NCI-H1694 (cell line): Measurements from ENCODE around the gene GPR42.
"Not testable (repeated sequence)": the region's sequence is repeated elsewhere in the genome, so short reads cannot be mapped to it uniquely, and the experiment has no call there.

Experiments used
- DNase-seq: peaks from one replicate; lab custom pipeline; 2025; lab: John Stamatoyannopoulos, UW

Gene GPR42

DNA sequence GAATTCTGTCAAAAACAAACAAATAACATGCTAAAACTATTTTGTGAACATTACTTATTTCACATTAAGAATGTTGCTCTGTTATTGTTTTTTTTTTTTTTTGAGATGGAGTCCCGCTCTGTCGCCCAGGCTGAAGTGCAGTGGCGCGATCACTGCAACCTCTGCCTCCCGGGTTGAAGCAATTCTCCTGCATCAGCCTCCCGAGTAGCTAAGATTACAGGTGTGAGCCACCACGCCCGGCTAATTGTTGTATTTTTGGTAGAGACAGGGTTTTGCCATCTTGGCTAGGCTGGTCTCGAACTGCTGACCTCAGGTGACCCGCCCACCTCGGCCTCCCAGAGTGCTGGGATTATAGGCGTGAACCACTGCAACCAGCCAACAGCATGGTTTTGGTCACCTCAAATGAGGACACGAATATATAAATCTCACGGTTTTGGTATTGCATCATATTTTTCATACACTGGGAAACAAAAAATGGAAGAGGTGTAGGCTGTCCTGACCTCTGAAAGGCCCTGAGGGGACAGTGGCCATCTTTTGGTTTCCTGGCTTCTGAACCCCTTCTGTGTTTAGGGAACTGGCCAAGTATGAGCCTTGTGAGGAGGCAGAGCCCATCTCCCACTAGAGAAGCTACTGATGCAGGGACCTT is 25.5 kb downstream of the GPR42 start:
- DNase-seq = no peak

DNA sequence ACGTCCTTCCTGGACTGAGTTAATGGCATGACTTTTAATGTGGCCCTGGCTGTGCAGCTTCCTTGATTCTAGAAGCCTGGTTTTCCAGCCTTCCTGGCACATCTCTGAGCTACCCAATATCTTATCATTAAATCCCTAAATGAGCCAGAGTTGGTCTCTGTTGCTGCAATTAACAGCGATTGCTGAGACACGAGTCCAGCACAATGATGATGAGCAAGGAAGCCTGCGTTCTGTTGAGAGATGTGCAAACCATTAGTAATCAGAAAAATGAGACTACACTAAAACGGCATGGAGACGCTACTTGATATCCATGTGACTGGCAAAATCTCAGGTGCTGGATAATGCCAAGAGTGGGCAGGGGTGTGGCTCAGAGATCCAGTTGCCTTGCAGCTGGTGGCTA is 26.2 kb downstream of the GPR42 start:
- DNase-seq = no peak

DNA sequence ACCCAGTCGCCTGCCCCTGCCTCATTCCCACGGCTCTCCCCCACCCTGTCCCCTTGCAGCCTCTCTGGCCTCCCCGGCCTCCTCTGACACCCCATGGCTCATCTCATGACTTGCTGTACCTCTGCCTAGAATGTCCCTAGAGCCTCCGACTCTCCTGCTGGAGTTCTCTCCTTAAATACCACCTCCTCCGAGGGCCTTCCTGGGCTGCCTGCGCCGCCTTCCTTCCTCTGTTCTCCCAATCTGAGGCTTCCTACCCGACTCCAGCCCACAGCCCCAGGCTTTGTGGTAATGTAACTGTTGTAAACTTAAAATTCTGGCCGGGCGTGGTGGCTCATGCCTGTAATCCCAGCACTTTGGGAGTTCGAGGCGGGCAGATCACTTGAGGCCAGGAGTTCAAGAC is 27.7 kb downstream of the GPR42 start:
- DNase-seq = no peak

DNA sequence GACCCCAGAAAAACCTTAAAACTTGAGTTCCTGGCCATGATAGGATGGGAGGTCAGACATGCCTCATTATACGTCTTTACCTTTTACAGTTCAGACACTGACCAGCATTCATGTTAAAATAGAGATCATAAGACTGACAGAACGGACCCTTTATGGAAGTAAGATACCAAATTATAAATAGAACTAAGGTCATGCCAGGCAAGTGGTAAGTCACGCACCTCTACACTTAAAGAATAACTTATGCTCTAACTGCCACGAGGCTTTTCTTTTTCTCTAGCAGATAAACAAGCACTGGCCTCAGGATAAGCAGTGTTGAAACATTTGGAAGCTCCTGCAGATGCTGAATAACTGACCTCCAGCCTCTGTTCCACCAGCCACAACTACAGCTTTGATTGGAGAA is 28.4 kb downstream of the GPR42 start:
- DNase-seq = no peak

DNA sequence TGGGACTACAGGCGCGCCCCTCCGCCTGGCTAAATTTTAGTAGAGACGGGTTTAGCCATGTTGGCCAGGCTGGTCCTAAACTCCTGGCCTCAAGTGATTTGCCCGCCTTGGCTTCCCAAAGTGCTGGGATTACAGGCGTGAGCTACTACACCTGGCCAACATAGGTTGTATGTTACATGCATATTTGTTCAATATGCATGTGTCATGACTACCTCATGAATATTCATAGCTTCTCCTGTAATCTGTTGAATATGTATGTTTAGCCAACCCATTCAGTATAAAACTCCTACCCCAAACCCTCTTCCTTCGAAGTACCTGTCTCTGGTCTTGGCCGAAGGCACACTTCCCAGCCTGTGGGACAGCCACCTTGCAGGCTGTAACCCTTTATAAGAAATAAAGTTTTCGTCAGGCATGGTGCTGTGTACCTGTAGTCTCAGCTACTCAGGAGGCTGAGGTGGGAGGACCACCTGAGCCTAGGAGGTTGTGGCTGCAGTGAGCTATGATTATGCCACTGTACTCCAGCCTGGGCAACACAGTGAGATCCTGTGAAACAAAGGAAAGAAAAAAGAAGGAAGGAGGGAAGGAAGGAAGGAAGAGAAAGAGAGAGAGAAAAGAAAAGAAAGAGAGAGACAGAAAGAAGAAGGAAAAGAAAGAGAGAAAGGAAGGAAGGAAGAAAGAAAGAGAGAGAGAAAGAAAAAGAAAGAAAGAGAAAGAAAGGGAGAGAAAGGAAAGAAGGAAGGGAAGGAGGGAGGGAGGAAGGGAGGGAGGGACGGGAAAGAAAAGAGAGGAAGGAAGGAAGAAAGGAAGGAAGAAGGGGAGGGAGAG is 29.3 kb downstream of the GPR42 start:
- DNase-seq = no peak

DNA sequence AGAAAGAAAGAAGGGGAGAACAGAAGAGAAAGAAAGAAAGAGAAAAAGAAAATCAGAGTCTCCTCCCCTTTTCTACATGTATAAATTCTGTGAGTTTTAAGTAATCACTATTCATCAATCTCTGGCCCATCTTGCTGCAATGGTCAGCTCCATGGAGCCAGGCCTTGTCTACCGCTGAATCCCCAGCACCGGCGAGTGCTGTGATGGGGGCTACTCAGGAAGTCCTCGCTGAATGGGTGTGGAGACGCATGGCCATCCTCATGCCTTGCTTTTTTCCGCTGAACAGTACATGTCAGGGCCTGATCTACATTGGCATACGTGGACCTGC is 29.9 kb downstream of the GPR42 start:
- no peak for DNase-seq

DNA sequence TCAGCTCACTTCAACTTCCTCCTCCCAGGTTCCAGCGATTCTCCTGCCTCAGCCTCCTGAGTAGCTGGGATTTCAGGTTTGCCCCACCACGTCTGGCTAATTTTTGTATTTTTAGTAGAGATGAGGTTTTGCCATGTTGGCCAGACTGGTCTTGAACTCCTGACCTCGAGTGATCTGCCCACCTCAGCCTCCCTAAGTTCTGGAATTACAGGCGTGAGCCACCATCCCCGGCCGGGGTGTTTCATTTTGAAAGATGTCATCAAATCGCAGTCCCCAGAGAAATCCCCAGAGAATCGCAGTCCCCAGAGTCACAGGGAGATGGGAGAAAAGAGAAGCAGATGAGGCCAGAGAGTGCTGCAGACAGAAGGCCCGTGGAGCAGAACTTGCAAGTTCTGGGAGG is 30.5 kb downstream of the GPR42 start:
- not testable (repeated sequence) for DNase-seq

DNA sequence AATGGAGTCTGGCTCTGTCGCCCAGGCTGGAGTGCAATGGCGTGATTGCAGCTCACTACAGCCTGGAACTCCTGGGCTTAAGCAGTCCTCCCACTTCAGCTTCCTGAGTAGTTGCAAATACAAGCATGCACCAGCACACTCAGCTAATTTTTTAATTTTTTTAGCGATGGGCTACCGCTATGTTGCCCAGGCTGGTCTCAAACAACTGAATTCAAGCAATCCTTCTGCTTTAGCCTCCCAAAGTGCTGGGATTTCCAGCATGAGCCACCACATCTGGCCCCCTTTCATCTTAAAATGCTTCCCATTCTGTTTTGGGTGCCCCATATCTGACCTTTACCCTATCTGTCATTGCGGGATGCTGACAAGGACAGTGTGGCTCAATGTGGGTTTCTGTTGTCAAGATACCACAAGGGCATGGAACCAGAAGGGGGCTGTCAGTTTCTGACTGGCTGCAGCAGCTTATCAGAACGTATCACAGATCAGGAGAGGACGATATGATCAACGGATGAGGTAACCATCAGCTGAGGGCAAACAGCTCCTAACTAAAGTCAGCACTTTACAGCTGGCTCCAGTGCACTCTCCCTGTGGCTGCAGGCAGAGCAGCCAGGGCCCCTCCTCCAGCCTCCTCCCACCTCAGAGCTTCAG is 32.4 kb downstream of the GPR42 start:
- no peak for DNase-seq

DNA sequence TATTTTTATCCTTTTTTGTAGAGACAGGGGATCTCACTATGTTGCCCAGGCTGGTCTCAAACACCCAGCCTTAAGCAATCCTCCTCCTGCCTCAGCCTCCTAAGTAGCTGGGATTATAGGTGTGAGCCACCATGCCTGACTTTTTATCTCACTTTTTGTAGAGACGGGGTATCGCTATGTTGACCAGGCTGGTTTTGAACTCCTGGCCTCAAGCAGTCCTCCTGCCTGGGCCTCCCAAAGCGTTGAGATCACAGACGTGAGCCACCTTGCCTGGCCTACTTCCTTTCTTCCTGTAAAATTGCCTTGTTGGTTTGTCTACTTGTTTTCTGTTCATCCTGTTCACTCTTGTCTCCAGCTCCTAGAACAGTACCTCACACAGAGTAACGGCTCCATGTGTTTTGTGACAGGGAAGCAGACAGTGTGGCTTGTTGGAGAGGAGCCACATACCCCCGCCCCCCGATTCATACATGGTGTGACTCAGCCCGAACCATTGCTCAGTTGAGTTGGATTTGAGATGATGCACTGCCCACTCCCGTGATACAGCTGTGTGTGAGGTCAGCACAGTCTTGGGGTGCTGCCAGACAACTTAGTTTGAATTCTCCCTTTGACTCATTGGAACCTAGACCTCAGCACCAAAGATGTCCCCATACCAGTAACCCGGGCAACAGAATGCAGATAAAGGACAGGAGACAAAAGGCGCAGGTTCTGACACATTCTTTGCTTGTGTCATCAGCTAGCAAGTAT is 34.2 kb downstream of the GPR42 start:
- DNase-seq = no peak

DNA sequence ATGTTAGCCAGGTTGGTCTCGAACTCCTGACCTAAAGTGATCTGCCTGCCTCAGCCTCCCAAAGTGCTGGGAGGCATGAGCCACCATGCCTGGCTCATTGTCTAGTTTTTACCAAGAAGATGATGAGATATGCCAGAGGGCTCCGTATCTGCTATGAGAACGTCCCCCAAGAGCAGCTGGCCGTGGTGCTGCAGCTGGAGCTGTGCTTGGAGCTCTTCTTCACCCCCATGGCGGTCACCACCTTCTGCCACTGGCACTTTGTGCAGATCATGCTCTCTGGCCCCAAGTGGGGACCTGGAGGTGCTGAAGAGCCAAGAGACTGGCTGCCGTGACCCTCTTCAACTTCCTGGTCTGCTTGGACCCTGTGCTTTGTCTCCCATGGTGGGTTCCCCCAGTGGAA is 36.8 kb downstream of the GPR42 start:
- no peak for DNase-seq

DNA sequence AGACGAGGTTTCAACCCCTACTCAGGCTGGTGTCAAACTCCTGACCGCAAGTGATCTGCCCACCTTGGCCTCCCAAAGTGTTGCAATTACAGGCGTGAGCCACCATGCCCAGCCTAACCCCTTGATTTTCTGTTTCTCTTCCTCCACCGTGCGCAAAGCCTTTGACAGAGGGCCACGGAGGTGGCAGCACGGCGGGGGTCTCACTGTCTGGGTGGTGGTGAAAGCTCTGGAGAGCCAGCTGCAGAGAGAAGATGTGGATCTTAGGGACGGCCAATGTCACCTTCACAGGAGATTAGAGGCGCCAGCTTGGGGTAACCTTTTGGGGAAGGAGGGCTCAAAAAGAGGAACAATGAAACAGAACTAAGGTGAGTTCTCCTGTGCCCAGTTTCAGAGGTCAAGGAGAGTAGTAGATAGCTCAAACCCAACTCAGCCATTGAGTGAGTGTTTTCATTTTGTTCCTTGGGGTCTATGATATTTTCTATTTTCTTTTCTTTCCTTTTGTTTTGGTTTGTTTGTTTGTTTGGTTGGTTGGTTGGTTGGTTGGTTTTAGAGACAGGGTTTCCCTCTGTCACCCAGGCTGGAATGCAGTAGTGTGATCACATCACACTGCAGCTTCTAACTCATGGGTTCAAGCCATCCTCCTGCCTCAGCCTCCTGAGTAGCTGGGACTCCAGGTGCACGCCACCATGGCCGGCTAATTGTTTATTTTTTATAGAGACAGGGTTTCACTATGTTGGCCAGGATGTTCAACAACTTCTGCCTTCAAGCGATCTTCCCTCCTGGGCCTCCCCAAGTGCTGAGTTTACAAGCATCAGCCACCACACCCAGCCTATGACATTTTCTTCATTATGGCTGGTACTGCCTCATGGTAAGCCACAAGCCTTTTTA is 37.7 kb downstream of the GPR42 start:
- DNase-seq = no peak

DNA sequence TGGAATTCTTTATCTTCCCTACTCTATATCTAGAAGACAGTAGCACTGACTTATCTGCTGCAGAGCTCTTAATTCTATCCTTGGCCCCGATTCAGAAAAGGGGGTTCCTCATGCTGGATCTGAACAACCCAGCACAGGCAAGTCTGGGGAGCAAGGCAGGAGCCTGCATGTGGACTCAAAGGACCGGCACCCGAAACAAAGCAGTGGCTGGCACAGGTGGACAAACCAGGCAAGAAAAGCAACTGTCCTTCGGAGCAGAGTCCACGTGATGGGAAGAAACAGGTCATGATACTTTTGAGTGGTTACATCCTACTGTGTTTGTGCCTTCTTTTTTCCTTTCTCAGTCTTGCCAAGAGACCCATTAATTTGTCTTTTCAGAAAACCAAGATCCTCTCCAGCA is 38.3 kb downstream of the GPR42 start:
- DNase-seq = no peak

DNA sequence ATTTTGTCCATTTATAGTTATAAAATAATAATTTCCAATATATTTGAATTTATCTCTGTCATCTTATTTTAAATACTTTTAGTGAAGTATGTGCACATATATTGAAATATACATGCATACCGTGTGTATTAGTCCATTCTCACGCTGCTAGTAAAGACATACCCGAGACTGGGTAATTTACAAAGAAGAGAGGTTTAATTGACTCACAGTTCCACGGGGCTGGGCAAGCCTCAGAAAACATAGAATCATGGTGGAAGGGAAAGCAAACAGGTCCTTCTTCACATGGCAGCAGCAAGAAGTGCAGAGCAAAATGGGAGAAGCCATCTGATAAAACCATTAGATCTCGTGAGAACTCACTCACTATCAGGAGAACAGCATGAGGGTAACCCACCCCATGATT is 39.6 kb downstream of the GPR42 start:
- DNase-seq = no peak

DNA sequence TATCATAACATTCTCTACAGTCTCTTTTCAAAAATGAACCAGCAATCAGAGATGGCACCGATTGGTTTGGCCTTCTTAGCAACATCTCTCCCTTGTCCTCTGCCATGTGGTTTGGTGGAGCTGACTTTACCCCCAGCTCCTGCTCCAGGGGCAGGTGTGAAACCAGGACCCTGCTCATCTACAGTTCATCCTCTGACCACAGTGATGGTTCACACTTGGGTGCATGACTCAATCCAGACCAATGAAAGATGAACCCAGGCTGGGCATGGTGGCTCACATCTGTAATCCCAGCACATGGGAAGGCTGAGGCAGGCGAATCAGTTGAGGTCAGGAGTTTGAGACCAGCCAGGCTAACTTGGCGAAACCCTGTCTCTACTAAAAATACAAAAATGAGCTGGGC is 43.6 kb downstream of the GPR42 start:
- DNase-seq = no peak

DNA sequence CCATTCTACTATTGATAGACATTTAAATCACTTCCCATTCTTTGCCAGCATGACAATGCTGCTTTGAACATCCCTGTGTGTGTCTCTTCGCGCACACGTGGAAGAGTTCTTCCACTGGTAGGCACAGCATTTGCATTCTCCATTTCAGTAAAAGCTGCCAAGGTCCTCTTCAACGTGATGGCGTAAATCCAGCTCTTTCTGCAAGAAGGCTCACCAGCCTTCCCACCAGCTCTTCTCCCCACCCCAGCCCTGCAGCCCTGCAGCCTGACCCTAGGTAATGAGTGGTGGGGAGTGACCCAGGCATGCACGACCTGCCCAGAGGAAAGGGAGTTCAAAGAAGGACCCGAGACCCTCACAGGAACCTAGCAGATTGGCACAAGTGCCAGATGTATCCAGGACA is 45.5 kb downstream of the GPR42 start:
- no peak for DNase-seq

DNA sequence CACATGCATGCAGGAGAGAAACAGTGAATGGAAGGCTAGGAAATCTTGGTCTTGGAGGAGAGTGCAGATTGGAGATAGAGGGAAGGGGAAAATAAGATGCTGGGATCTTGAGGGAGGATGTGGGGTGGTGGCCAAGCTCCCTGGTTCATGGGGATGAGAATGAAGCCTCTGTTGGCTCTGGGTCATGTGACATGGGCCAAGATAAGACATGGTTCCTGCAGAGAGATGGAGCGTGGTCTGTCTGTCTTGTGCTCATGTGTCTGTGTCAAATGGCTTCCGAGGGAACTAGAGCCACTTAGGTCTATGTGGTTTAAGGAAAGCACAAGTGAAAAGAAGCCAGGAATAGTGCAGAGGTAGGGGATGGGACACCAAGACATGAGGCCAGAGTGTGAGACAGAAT is 46.4 kb downstream of the GPR42 start:
- DNase-seq = no peak

DNA sequence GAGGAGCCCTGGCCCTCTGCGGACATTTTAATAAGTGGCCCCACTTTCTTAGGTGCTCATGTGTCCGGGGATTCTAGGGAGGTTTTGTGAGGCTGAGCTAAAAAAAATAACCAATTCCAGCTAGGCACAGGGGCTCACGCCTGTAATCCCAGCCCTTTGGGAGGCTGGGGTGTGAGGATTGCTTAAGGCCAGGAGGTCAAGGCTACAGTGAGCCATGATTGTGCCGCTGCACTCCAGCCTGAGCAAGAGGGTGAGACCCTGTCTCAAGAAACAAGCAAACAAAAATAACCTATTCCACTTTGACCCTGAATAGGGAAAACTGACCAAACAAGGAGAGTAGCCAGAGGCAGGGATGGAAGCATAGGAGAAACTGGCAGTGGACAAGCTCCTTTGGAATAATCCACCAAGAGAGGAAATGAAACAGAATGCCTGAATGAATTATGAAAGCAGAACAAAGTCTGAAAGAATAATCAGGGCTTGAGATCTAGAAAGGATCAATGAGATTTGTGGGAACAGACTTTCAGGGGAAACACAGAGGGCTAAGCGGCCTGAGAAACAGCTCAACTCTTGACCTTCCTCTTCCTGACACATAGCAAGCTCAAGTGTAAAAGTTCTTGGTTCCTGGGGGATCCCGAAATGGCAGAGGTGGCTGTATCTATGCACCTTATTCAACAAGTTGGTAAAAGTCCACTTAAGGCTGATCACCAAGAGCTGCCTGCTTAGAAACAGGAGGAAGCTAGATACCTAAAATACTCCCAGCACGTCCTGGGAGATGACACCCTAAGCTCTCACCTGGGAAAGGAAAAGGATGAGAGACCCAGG is 47.1 kb downstream of the GPR42 start:
- DNase-seq = no peak

DNA sequence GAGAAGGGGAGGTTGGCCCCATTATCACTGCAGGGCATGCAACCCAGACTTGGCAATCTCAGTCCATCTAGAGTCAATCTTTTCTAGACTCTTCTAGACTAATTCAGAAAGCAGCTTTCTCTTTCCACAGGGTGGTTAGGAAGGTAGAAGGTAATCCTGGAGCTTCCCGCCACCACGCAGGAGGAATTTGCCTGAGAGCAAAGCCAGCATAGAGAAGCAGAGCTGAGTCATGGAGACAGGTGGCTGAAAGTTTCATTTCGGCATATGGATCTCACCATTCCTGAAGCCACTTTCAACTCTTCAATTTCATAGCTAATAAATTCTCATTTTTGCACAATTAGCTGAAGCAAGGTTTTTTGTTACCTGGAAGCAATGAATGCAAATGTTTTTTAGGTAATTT is 48.2 kb downstream of the GPR42 start:
- no peak for DNase-seq

DNA sequence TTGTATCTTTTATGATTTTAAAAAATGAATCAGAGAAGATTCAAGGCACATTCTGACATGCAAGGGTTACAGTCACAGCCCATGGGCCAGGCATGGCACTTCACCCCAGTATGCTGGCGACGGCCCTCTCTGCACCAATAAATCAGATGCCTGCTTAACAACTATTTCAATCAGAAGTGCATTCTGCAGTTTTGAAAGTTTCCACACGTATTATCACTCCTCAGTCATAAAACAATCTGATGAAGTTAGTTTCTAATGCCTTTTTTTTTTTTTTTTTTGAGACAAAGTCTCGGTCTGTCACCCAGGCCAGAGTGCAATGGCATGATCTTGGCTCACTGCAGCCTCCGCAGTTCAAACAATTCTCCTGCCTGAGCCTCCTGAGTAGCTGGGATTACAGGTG is 48.9 kb downstream of the GPR42 start:
- no peak for DNase-seq

DNA sequence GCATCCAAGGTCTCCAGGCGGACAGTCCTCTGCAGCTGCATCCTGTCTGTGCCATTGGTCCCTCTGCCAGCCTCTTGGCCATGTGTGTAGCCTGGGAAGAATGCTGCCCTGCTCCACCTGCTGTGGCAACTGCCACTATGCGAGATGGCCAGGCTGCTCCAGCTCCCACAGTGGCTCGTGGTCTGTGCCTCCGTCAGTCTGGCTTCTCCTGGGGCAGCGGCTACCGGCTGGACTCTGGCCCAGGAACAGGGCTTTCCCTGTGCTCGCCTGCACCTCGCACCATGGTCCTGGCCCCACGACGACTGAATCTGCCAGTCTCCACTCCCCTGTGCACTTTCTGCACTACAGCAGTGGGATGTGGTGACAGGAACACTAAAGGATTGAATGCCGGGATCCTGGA is 50.5 kb downstream of the GPR42 start:
- DNase-seq = no peak
